HTR-8/SVneo (cell line): ENCODE results near the gene LY86.

ENCODE experiments used
- DNase-seq: peaks from one replicate; pipeline ENCODE4 v3.0.0; 2011; ENCODE audit warnings: low spot score, mixed read lengths; ENCODE audit not compliant: insufficient read length
- FAIRE-seq: peaks from 2 replicates; lab custom pipeline; 2011; peaks lifted over from hg19 to GRCh38; lab: Jason Lieb, UNC

Gene LY86

DNA sequence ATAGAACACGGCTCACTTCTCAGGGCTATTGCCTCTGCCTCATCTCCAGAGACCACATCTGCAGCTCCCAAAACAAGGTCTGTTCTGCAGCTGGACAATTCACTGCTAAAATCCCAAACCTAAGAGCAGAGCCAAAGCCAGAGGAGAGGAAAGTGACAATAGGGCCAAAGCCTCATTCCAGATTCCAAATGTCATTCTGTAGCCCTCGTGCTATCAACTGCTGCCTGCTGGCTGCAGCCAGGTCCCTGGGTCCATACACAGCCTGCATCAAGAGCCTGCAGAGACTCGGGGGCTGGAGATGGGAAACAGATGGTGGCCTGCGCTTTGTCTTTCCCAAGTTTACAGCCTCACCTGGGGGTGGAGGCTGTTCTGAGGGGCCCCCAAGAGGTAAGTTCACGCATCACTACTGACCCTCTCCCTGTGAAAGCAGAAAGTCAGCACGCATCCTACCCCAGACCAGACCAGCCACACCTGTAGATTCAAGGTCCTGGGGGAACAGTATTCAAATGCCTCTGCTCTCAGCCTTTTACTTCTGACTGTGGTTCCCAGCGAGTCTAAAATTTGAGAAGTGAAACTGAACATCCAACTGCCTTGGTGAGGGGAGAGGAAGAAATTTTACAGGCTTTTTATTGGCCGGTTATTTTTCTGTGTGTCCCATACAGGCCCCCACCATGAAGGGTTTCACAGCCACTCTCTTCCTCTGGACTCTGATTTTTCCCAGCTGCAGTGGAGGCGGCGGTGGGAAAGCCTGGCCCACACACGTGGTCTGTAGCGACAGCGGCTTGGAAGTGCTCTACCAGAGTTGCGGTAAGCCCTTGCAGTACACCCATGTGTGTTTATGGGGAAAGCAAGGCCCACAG is at the start of gene LY86:
Gene LY86 (plus strand): TSS at position 657 of the 860 bp plus-strand sequence. CDS start 15 bp downstream, at position 672.
- FAIRE-seq (no peak), DNase-seq (no peak)

DNA sequence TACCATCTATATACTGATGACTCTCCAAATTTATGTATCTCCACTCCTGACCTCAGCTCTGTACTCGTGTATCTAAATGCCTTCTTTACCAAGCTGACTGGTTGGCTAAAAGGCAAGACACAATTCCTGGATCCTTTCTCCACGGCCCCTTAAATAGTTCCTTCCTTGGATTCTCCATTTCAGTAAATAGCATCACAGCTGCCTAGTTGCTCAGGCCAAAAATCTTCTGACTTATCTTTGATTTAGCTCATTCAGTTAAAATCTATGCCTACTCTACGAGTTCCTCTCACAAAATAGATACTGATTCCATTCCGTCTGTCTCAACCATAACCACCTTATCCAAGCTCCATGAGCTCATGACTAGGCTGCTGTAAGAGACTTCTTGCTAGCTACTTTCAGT is 49.5 kb upstream of the LY86 start:
- FAIRE-seq (no peak), DNase-seq (no peak)

DNA sequence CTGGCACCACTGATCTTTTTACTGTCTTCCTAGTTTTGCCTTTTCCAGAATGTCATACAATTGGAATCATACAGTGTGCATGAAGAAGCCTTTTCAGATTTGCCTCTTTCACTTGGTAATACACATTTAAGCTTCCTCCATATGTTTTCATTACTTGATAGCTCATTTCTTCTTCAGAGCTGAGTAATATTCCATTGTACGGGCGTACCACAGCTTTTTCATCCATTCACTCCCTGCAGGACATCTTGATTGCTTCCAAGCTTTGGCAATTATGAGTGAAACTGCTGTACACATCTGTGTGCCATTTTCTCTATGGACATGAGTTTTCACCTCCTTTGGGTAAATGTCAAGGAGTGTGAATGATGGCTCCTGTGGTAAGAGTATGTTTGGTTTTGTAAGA is 46.2 kb upstream of the LY86 start:
- DNase-seq (no peak), FAIRE-seq (no peak)

DNA sequence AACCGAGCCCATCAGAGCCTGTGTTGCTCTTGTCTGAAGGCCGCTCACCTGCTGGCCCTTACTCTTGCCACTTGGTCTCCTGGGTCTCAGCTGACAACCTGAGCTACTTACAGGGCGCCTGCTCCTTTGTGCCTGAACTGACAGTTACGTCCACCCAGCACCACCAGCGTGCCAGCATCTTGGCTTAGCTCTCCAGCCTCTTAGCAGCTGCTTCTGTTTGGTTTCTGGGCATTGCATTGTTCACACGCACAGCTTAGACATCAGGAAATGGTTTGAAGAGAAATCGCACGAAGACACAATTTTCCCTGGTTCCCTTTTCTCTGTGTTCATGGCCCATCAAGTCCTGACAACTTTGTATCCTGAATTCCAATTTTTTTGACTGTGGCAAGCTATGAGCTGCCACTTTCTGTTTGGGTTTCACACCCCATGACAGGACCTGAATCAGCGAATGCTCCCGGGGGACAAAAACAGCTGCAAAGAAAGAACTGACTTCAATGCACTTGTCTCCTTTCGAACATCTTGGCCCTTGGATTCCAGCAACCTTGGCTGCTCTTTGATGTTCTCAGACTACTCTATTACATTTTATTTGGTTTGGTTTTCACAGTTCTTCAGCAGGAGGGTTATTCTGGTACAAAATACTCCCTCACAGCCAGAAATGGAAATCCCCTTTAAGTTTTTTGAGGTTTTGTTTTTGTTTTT is 45.2 kb upstream of the LY86 start:
- FAIRE-seq, result no peak
- DNase-seq, result no peak

GRCh38 chr6:6545616-6546317 is 42.8 kb upstream of the LY86 start:
- DNase-seq (no peak), FAIRE-seq (no peak)

DNA sequence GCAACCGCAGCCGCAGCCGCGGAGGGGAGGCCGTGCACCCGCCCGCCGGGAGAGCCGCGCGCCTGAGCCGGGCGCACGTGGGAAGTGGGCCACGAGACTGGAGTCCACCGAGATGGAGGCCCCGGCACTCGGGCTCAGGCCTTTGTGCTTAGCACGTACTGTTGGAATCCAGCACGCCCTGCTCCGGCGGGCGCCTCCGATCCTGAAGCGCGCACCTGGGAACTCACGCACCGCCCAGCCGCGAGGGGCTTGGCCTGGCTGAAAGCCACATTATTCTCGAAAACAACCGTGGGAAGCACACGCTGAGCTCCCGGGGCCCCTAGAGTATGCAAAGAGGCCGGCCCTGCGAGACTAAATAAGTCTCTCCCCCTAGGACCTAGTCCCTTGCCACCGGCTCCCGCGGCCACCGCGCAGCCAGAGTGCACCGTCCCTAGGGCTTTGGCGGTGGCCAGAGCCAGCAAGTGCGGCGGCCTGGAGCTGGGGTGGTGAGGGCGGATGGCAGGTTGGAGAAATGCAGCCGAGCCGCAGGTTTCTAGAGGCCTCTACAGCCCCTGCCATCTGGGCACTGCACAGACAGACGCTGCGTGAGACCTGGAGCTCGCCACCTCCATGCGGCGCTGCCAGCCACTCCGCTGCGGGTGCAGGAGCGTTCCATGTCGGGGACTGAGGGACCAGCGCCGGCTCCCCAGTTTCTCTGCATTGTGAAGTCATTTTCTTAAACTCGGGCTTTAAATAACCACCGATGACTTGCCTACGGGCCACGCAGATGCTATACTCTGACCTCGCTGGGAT is 42.0 kb upstream of the LY86 start:
- DNase-seq (peak; percentile 13), FAIRE-seq (no peak)

- FAIRE-seq, result peak; percentile 93
- peak; percentile 83 for DNase-seq
Measured at GRCh38 chr6:6547110-6547879, 41.2 kb upstream of the LY86 start.

DNA sequence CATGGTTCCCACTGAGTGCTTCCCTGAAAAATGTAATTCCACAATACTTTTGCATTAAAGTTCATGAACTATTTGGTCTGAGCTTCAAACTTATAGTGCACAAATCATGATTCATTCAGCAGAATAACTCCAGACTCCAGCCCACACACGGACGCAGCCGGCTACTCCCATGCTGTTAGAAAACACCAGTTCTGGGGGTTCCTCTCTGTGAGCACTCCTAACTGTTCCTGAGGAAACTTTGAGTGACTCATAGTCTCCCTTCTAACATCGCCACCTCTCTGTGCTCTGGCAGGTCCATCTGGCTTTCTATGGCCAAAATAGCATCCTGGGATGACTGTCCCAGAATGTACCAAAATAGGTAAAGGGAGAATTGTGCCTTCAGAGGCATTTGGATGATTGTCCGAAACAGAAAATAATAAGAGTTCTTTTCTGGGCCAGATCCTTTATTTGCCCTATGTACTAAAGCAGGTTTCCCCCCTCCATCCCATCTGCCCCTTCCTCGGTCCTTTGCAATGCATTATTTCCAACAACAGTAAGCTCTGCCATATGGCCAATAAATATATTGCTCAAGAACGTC is 32.3 kb upstream of the LY86 start:
- DNase-seq, result no peak
- no peak for FAIRE-seq

DNA sequence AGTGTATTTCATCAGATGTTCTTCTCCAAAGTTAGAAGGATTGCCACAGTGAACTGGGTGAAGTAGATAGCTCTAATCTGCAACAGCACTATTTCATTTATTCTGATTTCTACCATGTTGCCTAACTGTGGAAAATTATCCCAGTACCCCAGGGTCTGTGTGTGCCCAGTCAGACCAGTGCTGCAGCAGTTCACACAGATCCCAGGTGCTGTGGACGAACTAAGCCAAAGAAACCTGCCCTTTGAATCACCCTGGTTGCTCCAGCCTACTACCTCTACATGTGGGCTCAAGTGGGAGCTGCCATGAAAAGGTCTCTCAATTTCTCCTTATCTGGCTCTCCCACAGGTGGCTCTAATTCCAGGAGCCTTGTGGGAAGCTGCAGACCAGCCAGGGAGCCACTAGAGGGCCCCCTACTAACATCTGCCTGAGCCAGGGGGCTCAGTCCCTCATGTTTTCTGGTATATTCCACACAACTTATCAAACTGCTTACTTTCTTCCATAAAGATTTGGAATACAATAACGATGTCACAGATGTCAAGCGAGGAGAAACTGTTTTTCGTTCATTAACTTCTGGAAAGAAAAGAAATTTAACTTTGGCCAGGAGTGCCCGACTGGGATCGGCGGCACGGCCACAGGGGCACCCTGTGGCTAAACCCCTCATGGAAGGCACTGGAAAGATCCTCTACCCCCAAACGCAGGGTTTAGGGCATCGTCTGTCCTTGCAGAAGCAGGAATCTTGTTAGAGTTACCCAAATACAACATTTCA is 31.6 kb upstream of the LY86 start:
- DNase-seq, result peak; percentile 33
- FAIRE-seq, result no peak

DNA sequence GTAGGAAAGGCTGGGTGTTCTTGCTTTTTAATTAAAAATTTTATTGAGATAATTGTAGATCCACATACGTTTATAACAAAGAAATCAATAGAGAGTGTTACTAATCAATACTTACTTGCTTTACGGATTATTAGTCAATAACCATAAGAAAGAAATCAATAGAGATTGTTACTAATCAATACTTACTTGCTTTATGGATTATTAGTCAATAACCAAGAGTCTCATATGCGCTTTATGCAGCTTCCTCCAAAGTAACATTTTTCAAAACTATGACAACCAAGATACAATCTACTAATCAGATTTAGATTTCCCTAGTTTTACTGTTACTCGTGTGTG is 31.0 kb upstream of the LY86 start:
- FAIRE-seq, result no peak

GRCh38 chr6:6557886-6558285 is 30.6 kb upstream of the LY86 start:
- DNase-seq (no peak), FAIRE-seq (no peak)

More for the DNA sequence above, 31.0 kb upstream of the LY86 start:
- no peak for DNase-seq

GRCh38 chr6:6559994-6560570 is 28.4 kb upstream of the LY86 start:
- FAIRE-seq (no peak), DNase-seq (no peak)

- no peak for DNase-seq
Measured at GRCh38 chr6:6560909-6561308, 27.6 kb upstream of the LY86 start.

DNA sequence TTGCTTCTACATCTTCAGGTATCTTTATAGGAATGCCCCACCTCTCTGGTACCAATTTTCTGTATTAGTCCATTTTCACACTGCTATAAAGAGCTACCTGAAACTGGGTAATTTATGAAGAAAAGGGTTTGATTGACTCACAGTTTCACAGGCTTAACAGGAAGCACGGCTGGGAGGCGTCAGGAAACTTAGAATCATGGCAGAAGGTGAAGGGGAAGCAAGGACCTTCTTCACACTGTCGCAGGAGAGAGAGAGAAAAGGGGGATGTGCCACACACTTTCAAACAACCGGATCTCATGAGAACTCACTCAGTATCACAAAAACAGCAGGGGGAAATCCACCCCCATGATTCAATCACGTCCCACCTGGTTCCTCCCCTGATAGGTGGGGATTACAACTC is 24.4 kb upstream of the LY86 start:
- no peak for DNase-seq
- FAIRE-seq, result no peak

More at GRCh38 chr6:6560909-6561308, 27.6 kb upstream of the LY86 start:
- no peak for FAIRE-seq

- DNase-seq, result no peak
- FAIRE-seq, result no peak
Measured at GRCh38 chr6:6565069-6565468, 23.5 kb upstream of the LY86 start.

DNA sequence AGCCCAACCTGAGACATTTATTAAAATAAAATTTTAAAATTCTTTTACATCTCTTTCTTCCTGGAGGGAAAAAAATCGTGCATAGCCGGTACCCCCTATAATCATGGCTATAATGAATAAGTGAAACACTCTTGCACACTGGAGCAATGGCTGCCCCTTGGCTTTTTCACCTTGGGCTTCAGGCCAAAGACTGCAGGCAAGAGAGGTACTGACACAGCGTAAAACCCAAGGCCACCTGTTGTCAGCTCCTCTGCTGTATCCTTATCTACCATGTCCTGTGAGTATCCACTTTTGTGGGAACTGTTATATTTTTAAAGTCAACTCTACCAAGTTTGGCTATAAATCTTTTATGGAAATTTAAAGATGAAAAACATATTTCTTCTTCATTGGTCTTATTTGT is 23.0 kb upstream of the LY86 start:
- FAIRE-seq (no peak), DNase-seq (no peak)

DNA sequence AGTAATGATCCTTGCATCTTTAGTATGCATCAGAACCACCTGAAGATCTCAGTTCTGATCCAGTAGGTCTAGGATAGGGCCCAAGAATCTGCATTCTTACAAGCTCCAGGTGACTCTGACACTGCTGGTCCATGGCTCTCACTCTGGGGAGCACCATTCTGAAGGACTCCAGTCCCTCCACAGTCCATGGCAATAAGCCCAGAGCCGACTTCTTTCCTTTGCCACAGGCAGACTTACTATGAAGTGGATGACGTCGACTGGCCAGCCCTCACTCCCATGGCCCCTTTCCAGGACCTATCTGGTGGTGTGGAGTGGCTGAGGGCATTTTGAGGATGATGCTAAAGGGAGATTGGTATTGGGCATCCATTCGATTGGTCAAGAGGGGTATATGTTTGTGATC is 21.8 kb upstream of the LY86 start:
- DNase-seq (no peak), FAIRE-seq (no peak)
